Fibroblast of lung (primary cell): ENCODE data around the gene ARRB1. TPM values are rescaled to one million over a fixed set of nuclear protein-coding genes. Genes with fewer than 3 reads are reported as not detected.
"Not testable (repeated sequence)": the region's sequence is repeated elsewhere in the genome, so short reads cannot be mapped to it uniquely, and the experiment has no call there.

Experiments
- DNase-seq, 2 donors: peaks; one replicate each; pipeline versions ENCODE4 v3.0.0 to v3.0.0-alpha.2; 2010; ENCODE audit warnings: low read depth in 2 of 2
- H2AFZ ChIP-seq: 2 replicates; pipeline ENCODE4 v1.5.1; 2012; ENCODE audit warnings: low read length, control low read depth, inconsistent platforms
- H3K27ac ChIP-seq: 2 replicates; pipeline ENCODE4 v1.5.1; 2011; ENCODE audit warnings: low read length, control low read depth; ENCODE audit not compliant: insufficient read depth
- H3K27me3 ChIP-seq: 2 replicates; pipeline ENCODE4 v1.5.1; 2011; ENCODE audit warnings: mild to moderate bottlenecking, low read length; ENCODE audit not compliant: control insufficient read depth, insufficient read depth
- H3K36me3 ChIP-seq: 2 replicates; pipeline ENCODE4 v1.5.1; 2011; ENCODE audit warnings: low read length; ENCODE audit not compliant: control insufficient read depth, insufficient read depth
- H3K4me1 ChIP-seq: 2 replicates; pipeline ENCODE4 v1.5.1; 2011; ENCODE audit warnings: low read length; ENCODE audit not compliant: control insufficient read depth, insufficient read depth; ENCODE audit errors: extremely low read depth
- H3K4me2 ChIP-seq: 2 replicates; pipeline ENCODE4 v1.5.1; 2011; ENCODE audit warnings: low read length, control low read depth; ENCODE audit not compliant: insufficient read depth; ENCODE audit errors: extremely low read depth
- H3K4me3 ChIP-seq, 4 experiments: fragments of 200-600 bp in 1 of 4; sonication (generic) in 1 of 4; replicated peaks in 1 of 4; 2 replicates each; pipeline ENCODE4 v1.5.1; 2011 to 2016; ENCODE audit warnings: low read length in 4 of 4, low read depth in 3 of 4, mild to moderate bottlenecking in 3 of 4, control low read depth in 2 of 4, inconsistent platforms in 1 of 4, mixed read lengths in 1 of 4; ENCODE audit not compliant: insufficient read depth in 1 of 4; ENCODE audit errors: control extremely low read depth in 1 of 4
- H3K79me2 ChIP-seq: 2 replicates; pipeline ENCODE4 v1.5.1; 2012; ENCODE audit warnings: mild to moderate bottlenecking, low read length, inconsistent platforms; ENCODE audit not compliant: control insufficient read depth, insufficient read depth
- H3K9ac ChIP-seq: 2 replicates; pipeline ENCODE4 v1.5.1; 2011; ENCODE audit warnings: mild to moderate bottlenecking, low read length, control low read depth; ENCODE audit not compliant: insufficient read depth
- H3K9me3 ChIP-seq: 2 replicates; pipeline ENCODE4 v1.5.1; 2012; ENCODE audit warnings: low read depth, low read length; ENCODE audit not compliant: control insufficient read depth, insufficient read depth
- H4K20me1 ChIP-seq: 2 replicates; pipeline ENCODE4 v1.5.1; 2011; ENCODE audit warnings: low read length; ENCODE audit not compliant: control insufficient read depth, insufficient read depth; ENCODE audit errors: extremely low read depth
- EZH2 ChIP-seq: IDR thresholded peaks from 2 replicates; pipeline ENCODE4 v1.5.1; 2012; ENCODE audit warnings: low read length, control low read depth, mild to moderate bottlenecking; ENCODE audit errors: missing control alignments
- polyA plus RNA-seq, 2 donors: library from polyadenylated mRNA; depleted of rRNA in 1 of 2; stranded (reverse) in 1 of 2; unstranded in 1 of 2; fragments of >200 nt; gene quantifications; 2 replicates each; pipeline ENCODE4 v1.2.1, GENCODE V29; 2011 to 2012; ENCODE audit warnings: missing spikeins in 1 of 2
- total RNA-seq: library from RNA; depleted of rRNA; stranded (reverse); fragments of >200 nt; gene quantifications from 2 replicates; pipeline ENCODE4 v1.2.1, GENCODE V29; 2014
- TF ChIP-seq, protein P1 (sequence below), 2 donors: IDR thresholded peaks in 1 of 2; conservative IDR thresholded peaks in 1 of 2; 1 replicate in 1 of 2; 2 replicates in 1 of 2; pipeline ENCODE4 v1.5.1; 2011 to 2012; ENCODE audit warnings: low read length in 2 of 2, control low read depth in 1 of 2, inconsistent platforms in 1 of 2, low read depth in 1 of 2, mild to moderate bottlenecking in 1 of 2

ARRB1 gene
- total and polyA plus RNA-seq, 2 donors (not counting 1 experiment from before 2014, with no cell fraction given), result 4.3 to 18.9 TPM

DNA sequence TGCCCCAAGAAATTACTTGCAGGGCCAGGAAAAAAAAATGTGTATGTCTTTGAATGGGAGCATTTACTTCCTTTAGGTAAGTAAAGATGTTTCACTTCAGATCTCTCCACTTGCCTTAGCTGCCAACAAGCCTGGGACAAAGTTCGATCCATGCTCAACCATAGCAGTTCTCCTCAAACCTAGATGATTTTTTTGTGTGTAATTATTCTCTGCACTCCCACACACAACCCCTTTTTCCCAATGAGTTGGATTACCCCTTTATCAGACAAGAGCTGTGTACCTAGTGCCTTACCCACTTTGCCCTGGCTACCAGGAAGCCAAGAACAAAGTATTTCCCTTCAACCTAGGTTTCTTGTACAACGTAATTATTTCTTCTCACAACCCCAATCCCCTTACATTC, 75.3 kb downstream of the ARRB1 start:
- TF ChIP-seq, protein P1, sequence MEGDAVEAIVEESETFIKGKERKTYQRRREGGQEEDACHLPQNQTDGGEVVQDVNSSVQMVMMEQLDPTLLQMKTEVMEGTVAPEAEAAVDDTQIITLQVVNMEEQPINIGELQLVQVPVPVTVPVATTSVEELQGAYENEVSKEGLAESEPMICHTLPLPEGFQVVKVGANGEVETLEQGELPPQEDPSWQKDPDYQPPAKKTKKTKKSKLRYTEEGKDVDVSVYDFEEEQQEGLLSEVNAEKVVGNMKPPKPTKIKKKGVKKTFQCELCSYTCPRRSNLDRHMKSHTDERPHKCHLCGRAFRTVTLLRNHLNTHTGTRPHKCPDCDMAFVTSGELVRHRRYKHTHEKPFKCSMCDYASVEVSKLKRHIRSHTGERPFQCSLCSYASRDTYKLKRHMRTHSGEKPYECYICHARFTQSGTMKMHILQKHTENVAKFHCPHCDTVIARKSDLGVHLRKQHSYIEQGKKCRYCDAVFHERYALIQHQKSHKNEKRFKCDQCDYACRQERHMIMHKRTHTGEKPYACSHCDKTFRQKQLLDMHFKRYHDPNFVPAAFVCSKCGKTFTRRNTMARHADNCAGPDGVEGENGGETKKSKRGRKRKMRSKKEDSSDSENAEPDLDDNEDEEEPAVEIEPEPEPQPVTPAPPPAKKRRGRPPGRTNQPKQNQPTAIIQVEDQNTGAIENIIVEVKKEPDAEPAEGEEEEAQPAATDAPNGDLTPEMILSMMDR (conservative IDR thresholded peaks at IDR 0.05 in 1 of 2, IDR thresholded peaks at IDR 0.05 in 1 of 2; ENCODE audit: low read depth in 1 of 2, low read length in 2 of 2), result no peak
- TF ChIP-seq EZH2, result no peak
- Histone ChIP-seq H3K36me3 (no peaks in the 10 kb centered on the region), H3K4me1 (no peaks in the 10 kb centered on the region), H3K4me3 (no peak overlapping the region), H3K9ac (no peak overlapping the region), H3K4me2 (no peak overlapping the region), H3K79me2 (no peaks in the 10 kb centered on the region), H3K9me3 (no peaks in the 10 kb centered on the region), H3K27ac (no peak overlapping the region), H4K20me1 (no peaks in the 10 kb centered on the region), H2AFZ (no peak overlapping the region), H3K27me3 (no peaks in the 10 kb centered on the region)
- DNase-seq, result no peak

DNA sequence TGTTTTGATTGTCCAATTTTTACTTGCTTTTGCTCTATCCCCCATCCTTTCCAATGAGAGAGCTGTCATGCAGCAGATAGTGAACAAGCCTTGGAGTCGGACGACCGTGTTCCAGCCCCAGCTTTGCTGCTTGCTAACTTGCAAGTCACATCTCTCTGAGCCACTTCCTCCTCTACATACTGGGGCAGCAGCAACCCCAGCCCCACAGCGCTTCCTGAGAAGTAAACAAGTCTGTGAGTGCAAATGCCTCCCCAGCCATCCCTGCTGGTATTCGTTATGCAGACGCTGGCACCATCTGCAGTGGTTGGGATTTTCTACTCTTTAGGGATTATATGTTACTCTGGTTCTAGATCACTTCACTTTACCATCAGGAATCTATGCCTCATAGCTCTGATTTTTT, 75.9 kb downstream of the ARRB1 start:
- Histone ChIP-seq H3K27ac (no peak overlapping the region), H3K9ac (no peak overlapping the region), H3K9me3 (no peaks in the 10 kb centered on the region), H3K4me2 (no peak overlapping the region), H2AFZ (no peak overlapping the region), H3K79me2 (no peaks in the 10 kb centered on the region), H3K4me3 (no peak overlapping the region), H3K36me3 (no peaks in the 10 kb centered on the region), H3K4me1 (no peaks in the 10 kb centered on the region), H4K20me1 (no peaks in the 10 kb centered on the region), H3K27me3 (no peaks in the 10 kb centered on the region)
- DNase-seq, result no peak
- TF ChIP-seq, protein P1 (conservative IDR thresholded peaks at IDR 0.05 in 1 of 2, IDR thresholded peaks at IDR 0.05 in 1 of 2; ENCODE audit: low read depth in 1 of 2, low read length in 2 of 2), result no peak
- TF ChIP-seq EZH2, result no peak

GRCh38 chr11:75274716-75275115, 76.7 kb downstream of the ARRB1 start:
- not testable (repeated sequence) for H4K20me1 ChIP-seq, H3K4me1 ChIP-seq, DNase-seq

More at GRCh38 chr11:75274716-75275115, 76.7 kb downstream of the ARRB1 start:
- not testable (repeated sequence) for H3K27ac ChIP-seq, H3K4me3 ChIP-seq, H2AFZ ChIP-seq, H3K9ac ChIP-seq, H3K4me2 ChIP-seq, H3K27me3 ChIP-seq, H3K79me2 ChIP-seq, H3K9me3 ChIP-seq, H3K36me3 ChIP-seq
